WTC11 (cell line): ENCODE data around the gene ABCB6. TPM values are rescaled to one million over a fixed set of nuclear protein-coding genes. Genes with fewer than 3 reads are reported as not detected.

Experiments used
- ATAC-seq: fragments of 200-7000 bp; cut with Tn5 transposase; 2 replicates; pipeline ENCODE4 v1.10.0; 2021; ENCODE audit warnings: mild to moderate bottlenecking, moderate library complexity
- CTCF ChIA-PET: fragments of 300-600 bp; sonication (Branson Sonifier 250); formaldehyde crosslinking; loops from one replicate; lab custom pipeline; 2021; ENCODE audit warnings: antibody characterized with exemption; lab: Charles Lee
- POLR2A ChIA-PET: fragments of 350-600 bp; sonication (Branson Sonifier 250); formaldehyde crosslinking; loops from one replicate; lab custom pipeline; 2021; ENCODE audit warnings: antibody characterized with exemption; lab: Charles Lee
- DNase-seq: peaks from one replicate; pipeline ENCODE4 v3.0.0; 2021; ENCODE audit warnings: low spot score
- H3K27ac Mint-ChIP-seq: 2 replicates; pipeline ENCODE4 v1.8.0; 2021; ENCODE audit warnings: mixed read lengths
- H3K27me3 Mint-ChIP-seq: 2 replicates; pipeline ENCODE4 v1.8.0; 2021; ENCODE audit warnings: low read depth, mild to moderate bottlenecking, moderate library complexity, mixed read lengths
- H3K36me3 Mint-ChIP-seq: 2 replicates; pipeline ENCODE4 v1.8.0; 2021; ENCODE audit warnings: mixed read lengths
- H3K4me1 Mint-ChIP-seq: 2 replicates; pipeline ENCODE4 v1.8.0; 2022; ENCODE audit warnings: mixed read lengths
- H3K4me3 Mint-ChIP-seq: 2 replicates; pipeline ENCODE4 v1.8.0; 2021; ENCODE audit warnings: mild to moderate bottlenecking, moderate library complexity, mixed read lengths
- H3K9me3 Mint-ChIP-seq: 2 replicates; pipeline ENCODE4 v1.8.0; 2021; ENCODE audit warnings: mixed read lengths
- ETV6 ChIP-seq: sonication (generic); formaldehyde crosslinking; IDR thresholded peaks from 2 replicates; pipeline ENCODE4 v1.8.1; 2022; ENCODE audit warnings: mild to moderate bottlenecking, missing genetic modification reagents
- HMGA2 ChIP-seq: fragments of 250-450 bp; sonication (Bioruptor Pico); IDR thresholded peaks from 2 replicates; pipeline ENCODE4 v1.4.0; 2021; ENCODE audit warnings: mild to moderate bottlenecking, moderate library complexity
- NR1H2 ChIP-seq: sonication (generic); formaldehyde crosslinking; IDR thresholded peaks from 2 replicates; pipeline ENCODE4 v1.9.0; 2021; ENCODE audit warnings: mild to moderate bottlenecking, moderate library complexity, missing genetic modification reagents
- PRRX2 ChIP-seq: fragments of 250-450 bp; sonication (Bioruptor Pico); IDR thresholded peaks from 2 replicates; pipeline ENCODE4 v1.8.0; 2021; ENCODE audit warnings: mild to moderate bottlenecking
- ZNF263 ChIP-seq: sonication (generic); formaldehyde crosslinking; IDR thresholded peaks from 2 replicates; pipeline ENCODE4 v1.8.1; 2022; ENCODE audit warnings: low read depth, mild to moderate bottlenecking, moderate library complexity, missing genetic modification reagents
- total RNA-seq: library from RNA; stranded (reverse); gene quantifications from 3 replicates; pipeline ENCODE4 v1.2.3, GENCODE V29; 2021
- TF ChIP-seq, protein P1 (sequence below): sonication (generic); formaldehyde crosslinking; conservative IDR thresholded peaks from 2 replicates; pipeline ENCODE4 v1.8.1; 2022; ENCODE audit warnings: mild to moderate bottlenecking, missing genetic modification reagents
- TF ChIP-seq, protein P2 (sequence below): sonication (generic); formaldehyde crosslinking; IDR thresholded peaks from 2 replicates; pipeline ENCODE4 v1.8.1; 2022; ENCODE audit warnings: mild to moderate bottlenecking, missing genetic modification reagents, moderate library complexity, borderline replicate concordance
- TF ChIP-seq, protein P3 (sequence below): fragments of 250-450 bp; sonication (Bioruptor Pico); IDR thresholded peaks from 2 replicates; pipeline ENCODE4 v1.9.0; 2021; ENCODE audit warnings: mild to moderate bottlenecking
- TF ChIP-seq, protein P4 (sequence below): sonication (generic); formaldehyde crosslinking; IDR thresholded peaks from 2 replicates; pipeline ENCODE4 v1.8.1; 2022; ENCODE audit warnings: missing genetic modification reagents, borderline replicate concordance
- TF ChIP-seq, protein P5 (sequence below): sonication (generic); formaldehyde crosslinking; IDR thresholded peaks from 2 replicates; pipeline ENCODE4 v1.8.1; 2023; ENCODE audit warnings: mild to moderate bottlenecking, missing genetic modification reagents, moderate library complexity
- TF ChIP-seq, protein P6 (sequence below): sonication (generic); formaldehyde crosslinking; IDR thresholded peaks from 2 replicates; pipeline ENCODE4 v1.8.1; 2023; ENCODE audit warnings: mild to moderate bottlenecking, moderate library complexity, missing genetic modification reagents
- TF ChIP-seq, protein P7 (sequence below): sonication (generic); formaldehyde crosslinking; IDR thresholded peaks from 2 replicates; pipeline ENCODE4 v1.8.0; 2022; ENCODE audit warnings: mild to moderate bottlenecking, missing genetic modification reagents

The ABCB6 gene
- total RNA-seq, 1 experiment from 2014 or later, result 44.8 TPM

DNA sequence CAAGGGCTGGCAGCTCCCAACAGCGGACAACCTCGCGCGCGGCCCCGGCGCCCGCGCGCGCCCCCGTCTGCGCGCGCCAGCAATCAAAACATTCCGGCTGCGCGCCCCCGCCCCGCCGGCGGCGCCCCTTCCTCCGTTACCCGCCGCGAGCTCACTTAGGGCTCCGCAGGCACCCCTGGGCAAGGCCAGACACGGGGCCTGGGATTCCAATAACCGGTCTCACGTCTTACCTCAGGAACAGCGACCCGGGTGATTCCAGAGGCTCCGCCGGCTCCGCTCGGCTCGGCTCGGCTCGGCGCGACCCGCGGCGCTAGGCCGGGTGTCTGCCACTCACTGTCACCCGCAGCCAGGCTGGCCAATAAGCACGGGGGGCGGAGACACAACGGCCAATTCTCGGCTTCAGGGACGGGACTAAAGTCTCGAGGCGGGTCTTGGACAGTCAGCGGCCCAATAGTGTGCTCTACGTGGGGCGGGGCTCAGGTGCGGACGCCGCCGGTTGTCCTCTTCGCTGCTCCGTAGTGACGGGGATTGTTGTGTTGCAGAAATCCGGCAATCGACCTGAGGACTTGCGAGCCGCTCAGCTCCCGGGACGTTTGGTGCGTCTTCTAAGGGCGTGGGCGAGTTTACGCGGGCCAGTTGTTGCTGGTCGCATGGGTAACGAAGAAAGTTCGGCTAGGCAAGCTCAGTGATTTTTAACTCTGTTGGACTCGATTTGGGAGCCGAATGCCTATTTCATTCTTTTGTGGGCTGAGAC, 10.7 kb upstream of the ABCB6 start, which contains the start of the genes ANKZF1 and ATG9A (continued):
- peak; percentile 46; the same call in 1 of the 2 replicates for TF ChIP-seq PRRX2 (CRISPR knock-in tag)
- TF ChIP-seq, protein P1, sequence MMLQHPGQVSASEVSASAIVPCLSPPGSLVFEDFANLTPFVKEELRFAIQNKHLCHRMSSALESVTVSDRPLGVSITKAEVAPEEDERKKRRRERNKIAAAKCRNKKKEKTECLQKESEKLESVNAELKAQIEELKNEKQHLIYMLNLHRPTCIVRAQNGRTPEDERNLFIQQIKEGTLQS (CRISPR knock-in tag), result no peak
- TF ChIP-seq, protein P2, sequence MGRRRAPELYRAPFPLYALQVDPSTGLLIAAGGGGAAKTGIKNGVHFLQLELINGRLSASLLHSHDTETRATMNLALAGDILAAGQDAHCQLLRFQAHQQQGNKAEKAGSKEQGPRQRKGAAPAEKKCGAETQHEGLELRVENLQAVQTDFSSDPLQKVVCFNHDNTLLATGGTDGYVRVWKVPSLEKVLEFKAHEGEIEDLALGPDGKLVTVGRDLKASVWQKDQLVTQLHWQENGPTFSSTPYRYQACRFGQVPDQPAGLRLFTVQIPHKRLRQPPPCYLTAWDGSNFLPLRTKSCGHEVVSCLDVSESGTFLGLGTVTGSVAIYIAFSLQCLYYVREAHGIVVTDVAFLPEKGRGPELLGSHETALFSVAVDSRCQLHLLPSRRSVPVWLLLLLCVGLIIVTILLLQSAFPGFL (CRISPR knock-in tag), result no peak
- TF ChIP-seq ZNF263 (CRISPR knock-in tag), result no peak
- TF ChIP-seq, protein P3, sequence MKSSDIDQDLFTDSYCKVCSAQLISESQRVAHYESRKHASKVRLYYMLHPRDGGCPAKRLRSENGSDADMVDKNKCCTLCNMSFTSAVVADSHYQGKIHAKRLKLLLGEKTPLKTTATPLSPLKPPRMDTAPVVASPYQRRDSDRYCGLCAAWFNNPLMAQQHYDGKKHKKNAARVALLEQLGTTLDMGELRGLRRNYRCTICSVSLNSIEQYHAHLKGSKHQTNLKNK (CRISPR knock-in tag), result 0 out of 2 replicates have a peak, but pooled peaks have one; percentile 36
- no peak for TF ChIP-seq ETV6 (CRISPR knock-in tag)
- TF ChIP-seq NR1H2 (CRISPR knock-in tag), result no peak
- TF ChIP-seq, protein P4, sequence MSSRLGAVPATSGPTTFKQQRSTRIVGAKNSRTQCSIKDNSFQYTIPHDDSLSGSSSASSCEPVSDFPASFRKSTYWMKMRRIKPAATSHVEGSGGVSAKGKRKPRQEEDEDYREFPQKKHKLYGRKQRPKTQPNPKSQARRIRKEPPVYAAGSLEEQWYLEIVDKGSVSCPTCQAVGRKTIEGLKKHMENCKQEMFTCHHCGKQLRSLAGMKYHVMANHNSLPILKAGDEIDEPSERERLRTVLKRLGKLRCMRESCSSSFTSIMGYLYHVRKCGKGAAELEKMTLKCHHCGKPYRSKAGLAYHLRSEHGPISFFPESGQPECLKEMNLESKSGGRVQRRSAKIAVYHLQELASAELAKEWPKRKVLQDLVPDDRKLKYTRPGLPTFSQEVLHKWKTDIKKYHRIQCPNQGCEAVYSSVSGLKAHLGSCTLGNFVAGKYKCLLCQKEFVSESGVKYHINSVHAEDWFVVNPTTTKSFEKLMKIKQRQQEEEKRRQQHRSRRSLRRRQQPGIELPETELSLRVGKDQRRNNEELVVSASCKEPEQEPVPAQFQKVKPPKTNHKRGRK (CRISPR knock-in tag), result no peak
- TF ChIP-seq HMGA2, result no peak

DNA sequence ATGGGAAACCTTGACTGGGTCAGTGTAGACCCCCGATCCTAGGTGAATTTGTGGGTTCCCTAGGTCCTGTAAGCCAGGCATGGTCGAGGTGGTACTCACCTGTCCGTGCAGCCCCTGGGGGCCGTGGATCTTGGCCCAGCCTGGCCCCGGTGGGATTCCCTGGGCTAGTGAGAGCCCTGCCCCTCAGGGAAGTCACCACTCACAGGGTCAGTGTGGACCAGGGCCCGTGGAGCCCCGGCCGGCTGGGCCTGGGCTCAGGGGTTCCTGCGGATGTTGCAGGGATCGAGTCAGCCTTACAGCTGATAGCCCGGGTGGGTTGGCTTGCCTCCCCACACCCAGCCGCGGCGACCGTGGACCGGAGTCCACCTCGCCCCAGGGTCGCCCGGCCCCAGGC, 10.2 kb upstream of the ABCB6 start:
- H3K27ac Mint-ChIP-seq, result no peak overlapping the region
- H3K9me3 Mint-ChIP-seq, result no peaks in the 10 kb centered on the region
- H3K27me3 Mint-ChIP-seq, result no peaks in the 10 kb centered on the region
- ATAC-seq (peak; percentile 1; the same call in 1 of the 2 replicates), DNase-seq (no peak)
- ChIA-PET POLR2A (interaction anchor here (0.6 to 2.4 kb wide), 4 partner anchors 10 to 66 kb away, joined by 3 to 18 read pairs (median 10); partner anchors contain the start of genes ABCB6, GLB1L and STK16), CTCF (interaction anchor here (1.2 to 2.4 kb wide), 4 partner anchors 11 to 66 kb away, joined by 4 to 21 read pairs (median 7); partner anchors contain the start of gene ABCB6)
- peak overlapping the region; percentile 69 for H3K4me3 Mint-ChIP-seq
- TF ChIP-seq, protein P4 (CRISPR knock-in tag), result no peak
- TF ChIP-seq, protein P5, sequence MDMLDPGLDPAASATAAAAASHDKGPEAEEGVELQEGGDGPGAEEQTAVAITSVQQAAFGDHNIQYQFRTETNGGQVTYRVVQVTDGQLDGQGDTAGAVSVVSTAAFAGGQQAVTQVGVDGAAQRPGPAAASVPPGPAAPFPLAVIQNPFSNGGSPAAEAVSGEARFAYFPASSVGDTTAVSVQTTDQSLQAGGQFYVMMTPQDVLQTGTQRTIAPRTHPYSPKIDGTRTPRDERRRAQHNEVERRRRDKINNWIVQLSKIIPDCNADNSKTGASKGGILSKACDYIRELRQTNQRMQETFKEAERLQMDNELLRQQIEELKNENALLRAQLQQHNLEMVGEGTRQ, result no peak
- TF ChIP-seq, protein P6, sequence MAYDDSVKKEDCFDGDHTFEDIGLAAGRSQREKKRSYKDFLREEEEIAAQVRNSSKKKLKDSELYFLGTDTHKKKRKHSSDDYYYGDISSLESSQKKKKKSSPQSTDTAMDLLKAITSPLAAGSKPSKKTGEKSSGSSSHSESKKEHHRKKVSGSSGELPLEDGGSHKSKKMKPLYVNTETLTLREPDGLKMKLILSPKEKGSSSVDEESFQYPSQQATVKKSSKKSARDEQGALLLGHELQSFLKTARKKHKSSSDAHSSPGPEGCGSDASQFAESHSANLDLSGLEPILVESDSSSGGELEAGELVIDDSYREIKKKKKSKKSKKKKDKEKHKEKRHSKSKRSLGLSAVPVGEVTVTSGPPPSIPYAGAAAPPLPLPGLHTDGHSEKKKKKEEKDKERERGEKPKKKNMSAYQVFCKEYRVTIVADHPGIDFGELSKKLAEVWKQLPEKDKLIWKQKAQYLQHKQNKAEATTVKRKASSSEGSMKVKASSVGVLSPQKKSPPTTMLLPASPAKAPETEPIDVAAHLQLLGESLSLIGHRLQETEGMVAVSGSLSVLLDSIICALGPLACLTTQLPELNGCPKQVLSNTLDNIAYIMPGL (CRISPR knock-in tag), result no peak
- TF ChIP-seq, protein P7, sequence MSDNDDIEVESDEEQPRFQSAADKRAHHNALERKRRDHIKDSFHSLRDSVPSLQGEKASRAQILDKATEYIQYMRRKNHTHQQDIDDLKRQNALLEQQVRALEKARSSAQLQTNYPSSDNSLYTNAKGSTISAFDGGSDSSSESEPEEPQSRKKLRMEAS (CRISPR knock-in tag), result no peak; the same call in 1 of the 2 replicates
- H3K36me3 Mint-ChIP-seq, result peaks cover 47% of the 10 kb centered on the region
- peaks cover 12% of the 10 kb centered on the region for H3K4me1 Mint-ChIP-seq
